Activated CD4-positive, alpha-beta T cell treated with anti-CD3 and anti-CD28 coated beads for 48 hours (primary cell): ENCODE results near the gene MTARC2.
"Not testable (repeated sequence)": the region's sequence is repeated elsewhere in the genome, so short reads cannot be mapped to it uniquely, and the experiment has no call there.

Experiments used
- DNase-seq: peaks from one replicate; pipeline ENCODE4 v3.0.0-alpha.2; 2020

MTARC2 gene

DNA sequence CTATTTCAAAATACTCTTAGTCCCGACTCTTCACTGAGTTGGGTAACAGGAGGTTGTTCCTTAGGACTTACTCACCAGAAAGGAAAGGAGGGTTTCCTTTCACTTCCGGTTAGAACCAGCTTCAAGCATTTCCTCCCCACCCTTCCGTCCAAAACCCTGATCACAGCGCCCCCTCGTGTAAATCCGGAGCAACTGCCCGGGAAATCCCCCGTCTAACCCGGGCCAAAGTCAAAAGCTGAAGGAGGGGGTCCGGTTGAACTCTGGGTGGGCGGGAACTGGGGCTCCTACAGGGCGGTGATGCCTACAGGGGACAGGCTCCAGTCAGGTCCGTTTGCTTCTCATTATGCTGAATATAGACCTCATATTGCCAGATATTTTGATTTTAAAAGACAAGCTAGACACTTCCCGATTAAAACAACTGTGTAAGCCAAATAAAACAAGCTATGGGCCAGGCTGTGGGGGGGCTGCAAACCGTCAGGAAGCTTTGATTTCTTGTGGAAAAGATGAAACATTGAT is 15.0 kb upstream of the MTARC2 start:
- peak; percentile 86 for DNase-seq

DNA sequence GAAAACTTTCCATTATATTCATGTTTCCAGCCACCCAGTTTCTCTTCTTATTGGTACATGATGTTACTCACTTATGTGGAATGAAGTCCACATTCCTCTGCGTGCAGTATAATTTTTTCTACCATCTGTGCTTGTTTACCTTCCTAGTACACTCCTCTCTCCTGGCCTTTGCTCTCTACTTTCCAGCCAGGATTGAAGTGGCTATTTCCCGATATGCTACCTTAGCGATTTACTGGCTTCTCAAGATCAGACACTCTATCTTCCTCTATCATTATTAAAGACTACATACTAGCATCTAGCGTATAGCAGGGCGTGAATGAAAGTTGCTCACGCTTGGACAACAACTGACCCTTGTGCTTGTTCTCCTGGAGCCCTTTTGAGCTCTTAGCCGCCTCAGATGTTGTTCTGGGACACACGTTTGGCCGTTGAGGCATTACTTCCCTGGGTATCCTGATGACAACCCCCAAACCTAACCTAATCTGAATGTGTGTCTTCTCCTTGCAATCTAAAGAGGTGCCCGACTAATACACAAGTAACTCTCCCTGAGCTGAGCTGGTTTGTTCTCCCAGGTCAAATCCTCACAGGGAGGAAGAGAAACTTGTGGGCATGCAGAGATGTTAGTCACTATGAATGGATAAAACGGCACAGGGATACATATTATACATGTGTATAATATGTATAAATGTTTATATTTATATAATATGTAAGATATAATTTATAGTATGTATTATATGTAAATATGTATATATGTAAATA is 13.4 kb upstream of the MTARC2 start:
- DNase-seq: no peak

DNA sequence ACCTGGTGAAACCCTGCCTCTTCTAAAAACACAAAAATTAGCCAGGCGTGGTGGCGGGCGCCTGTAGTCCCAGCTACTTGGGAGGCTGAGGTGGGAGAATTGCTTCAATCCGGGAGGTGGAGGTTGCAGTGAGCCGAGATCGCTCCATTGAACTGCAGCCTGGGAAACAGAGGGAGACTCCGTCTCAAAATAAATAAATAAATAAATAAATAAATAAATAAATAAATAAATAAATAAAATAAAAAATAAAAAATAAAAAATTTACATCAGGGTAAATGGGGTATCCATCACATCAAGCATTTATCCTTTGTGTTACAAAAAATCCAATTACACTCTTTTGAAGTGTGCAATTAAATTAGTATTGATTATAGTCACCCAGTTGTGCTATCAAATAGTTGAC is 11.8 kb upstream of the MTARC2 start:
- not testable (repeated sequence) for DNase-seq

DNA sequence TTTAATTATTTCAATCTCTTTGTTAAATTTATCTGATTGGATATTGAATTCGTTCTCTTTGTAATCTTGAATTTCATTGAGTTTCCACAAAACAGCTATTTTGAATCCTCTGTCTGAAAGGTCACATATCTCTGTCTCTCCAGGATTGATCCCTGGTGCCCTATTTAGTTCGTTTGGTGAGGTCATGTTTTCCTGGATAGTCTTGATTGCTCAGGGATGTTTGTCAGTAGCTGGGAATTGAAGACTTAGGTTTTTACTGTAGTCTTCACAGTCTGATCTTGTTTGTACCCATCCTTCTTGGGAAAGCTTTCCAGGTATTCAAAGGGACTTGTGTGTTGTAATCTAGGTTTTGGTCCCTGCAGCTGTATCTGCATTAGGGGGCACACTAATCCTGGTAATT is 6.8 kb upstream of the MTARC2 start:
- DNase-seq: no peak

DNA sequence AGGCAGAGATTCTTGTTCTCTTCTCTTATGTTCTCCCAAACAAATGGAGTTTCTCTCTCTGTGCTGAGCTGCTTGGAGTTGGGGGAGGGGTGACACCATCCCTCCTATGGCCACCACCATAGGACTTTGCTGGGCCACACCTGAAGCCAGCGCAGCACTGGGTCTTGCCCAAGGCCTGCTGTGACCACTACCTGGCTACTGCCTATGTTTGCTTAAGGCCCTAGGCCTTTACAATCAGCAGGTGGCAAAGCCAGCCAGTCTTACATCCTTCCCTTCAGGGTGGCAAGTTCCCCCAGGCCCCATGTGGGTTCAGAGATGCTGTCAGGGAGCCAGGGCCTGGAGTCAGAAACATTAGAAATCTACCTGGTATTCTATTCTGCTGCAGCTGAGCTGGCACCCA is 6.3 kb upstream of the MTARC2 start:
- no peak for DNase-seq

DNA sequence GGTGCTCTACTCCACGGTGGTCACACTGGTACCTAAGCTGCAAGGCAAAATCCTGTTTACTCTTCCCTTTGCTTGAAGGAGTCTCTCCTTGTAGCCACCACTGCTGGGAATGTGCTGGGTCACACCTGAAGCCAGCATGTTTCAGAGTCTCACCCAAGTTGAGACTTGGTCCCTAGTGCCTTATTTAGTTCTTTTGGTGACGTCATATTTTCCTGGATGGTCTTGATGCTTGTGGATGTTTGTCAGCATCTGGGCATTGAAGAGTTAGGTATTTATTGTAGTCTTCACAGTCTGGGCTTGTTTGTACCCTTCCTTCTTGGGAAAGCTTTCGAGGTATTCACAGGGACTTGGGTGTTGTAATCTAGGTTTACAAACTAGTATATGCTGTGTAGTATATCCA is 5.6 kb upstream of the MTARC2 start:
- no peak for DNase-seq

DNA sequence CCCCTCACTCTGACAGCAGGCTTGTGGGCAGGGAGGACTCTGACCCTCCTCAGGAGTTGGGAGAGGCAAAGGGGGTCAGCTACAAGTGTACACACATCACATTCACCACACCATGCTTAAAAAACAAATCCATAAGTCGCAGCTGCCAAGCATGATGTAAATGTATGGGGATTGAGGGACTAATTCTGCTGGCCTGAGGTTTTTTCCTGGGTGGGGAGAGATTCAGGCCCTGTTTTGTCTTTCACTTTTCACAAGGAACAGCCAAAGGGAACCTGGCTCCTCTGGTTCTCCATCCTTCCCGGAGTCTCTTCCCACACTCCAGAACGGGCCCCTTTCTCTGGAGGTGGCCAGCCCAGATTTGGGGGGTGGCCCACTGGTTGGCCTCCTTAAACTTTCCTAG is 1.3 kb upstream of the MTARC2 start:
- DNase-seq: no peak

DNA sequence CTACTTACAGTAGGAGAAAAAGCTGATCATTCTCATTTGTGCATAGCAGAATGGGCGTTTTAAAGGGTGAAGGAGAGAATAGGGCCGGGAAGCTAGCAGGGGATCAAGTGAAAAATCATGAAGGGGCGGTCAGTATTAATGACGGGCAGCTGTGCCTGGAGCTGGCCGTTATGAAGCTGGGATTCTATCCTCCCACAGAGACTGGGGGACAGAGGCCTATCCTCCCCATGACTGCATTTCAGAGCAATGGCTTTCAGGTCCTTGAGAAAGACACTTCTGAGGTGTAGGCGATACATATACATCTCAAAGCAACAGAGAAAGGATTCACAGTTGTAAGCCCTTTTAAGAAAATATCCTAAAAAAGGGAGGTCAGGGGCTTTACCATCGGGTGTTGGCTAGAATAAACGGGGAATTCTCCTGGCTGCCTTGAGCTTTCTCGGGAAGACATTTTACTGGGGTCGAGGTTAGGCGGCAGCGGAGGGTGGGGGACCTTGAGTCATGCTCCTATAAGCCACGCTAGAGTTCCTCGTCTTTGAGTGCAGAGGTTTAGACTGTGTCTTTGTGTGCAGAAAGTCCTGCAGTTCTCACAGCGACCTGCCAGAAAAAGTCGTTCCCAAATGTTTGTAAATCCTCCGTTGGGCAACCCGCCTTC is 559 bp upstream of the MTARC2 start:
- DNase-seq: no peak

DNA sequence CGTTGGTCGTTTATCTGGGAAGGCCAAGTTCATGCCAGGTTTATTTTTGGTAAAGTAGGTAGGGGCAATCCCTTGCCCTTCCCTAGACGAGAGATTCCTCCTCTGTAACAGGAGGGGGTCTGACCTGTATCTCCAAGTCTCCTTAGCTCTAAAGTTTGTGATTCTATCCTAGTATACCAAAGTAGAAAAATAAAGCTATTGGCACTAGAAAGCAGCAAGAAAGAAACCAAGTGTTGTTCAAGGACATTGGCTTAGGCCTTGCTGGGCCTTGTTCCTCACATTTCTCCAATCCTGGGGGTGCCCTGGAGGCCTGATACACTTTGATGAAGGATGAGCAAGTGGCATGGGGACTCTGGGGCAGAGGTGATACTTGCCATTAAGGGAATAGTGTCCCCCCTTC is 814 bp downstream of the MTARC2 start:
- no peak for DNase-seq

DNA sequence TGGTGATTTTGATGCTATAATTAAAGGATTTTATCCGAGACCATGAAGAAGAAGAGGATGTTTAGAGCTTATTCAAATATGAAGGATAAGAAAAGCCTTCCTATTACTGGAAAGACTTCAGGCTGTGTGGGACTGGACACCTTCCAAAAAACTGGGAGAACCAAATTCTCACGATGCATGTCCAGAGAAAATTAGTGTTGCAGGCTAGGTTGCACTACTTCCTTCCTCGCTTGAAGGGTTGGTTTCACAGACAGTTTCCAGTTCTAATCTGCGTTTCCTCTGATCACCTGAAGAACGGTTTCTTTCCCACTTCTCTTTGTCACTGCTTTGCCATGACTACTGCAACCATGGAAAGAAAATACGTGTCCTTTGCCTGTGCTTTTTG is 2.0 kb downstream of the MTARC2 start:
- DNase-seq: no peak

DNA sequence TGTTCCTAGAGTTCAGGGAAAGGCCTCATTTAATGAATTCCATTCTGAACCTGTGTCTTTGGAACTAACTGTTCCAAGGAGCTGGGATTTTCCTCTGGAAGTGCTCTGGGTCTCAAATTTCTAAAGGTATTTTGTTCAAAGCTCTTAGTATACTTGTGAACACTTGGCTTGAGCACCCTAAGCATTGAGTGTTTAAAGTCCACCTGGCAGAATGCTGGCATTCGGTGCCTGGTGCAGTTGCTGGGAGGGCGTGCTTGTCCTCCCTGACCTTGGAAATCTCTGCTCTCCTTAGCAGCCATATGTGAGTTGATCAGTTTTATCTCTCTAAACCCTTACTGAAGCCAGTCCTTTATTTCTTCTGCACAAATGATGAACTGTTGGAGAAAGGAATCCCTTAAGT is 3.0 kb downstream of the MTARC2 start:
- no peak for DNase-seq

DNA sequence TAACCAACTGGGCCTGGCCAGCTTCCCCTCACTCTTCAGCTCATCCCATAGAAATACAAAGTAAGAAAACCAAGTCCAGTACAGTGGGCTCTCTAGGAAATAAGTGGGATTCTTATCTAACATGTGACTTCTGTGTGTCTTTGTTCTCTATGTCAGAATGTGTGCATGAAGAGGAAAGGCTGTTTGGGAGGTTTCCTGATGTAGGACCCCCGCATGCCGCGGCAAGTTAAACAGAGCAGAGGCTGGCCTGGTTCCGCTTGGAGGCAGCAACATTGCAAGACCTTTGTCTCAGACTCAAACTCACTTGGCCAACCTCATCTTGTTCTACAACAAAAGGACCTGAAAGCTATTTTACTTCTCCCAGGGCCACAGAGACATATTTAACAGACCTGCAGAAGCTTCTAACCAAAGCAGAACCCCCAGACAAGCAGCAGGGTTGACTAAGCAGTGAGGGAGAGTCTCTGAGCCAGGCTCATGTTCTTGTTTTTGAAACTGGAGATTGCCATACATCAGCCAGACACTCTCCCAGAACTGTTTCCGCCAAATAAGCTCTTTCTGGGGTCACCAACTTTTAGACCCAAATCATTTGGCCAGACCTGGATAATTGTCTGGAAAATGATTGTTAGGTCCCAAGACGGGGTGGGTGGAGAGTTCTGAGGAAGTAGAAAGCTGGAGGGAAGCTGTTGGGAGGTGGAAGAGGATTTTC is 6.2 kb downstream of the MTARC2 start:
- DNase-seq: no peak

DNA sequence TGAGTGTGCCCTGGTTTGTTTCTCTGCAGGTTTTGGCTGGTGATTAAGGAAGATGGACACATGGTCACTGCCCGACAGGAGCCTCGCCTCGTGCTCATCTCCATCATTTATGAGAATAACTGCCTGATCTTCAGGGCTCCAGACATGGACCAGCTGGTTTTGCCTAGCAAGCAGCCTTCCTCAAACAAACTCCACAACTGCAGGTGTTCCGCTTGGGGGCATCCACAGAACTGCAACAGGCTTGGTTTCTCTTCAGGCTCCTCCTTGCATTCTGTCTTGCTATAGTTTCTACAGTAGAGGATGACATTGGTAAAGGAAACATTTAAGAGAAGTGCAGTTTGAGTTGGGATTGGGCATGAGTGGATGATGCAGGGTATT is 6.8 kb downstream of the MTARC2 start:
- no peak for DNase-seq

DNA sequence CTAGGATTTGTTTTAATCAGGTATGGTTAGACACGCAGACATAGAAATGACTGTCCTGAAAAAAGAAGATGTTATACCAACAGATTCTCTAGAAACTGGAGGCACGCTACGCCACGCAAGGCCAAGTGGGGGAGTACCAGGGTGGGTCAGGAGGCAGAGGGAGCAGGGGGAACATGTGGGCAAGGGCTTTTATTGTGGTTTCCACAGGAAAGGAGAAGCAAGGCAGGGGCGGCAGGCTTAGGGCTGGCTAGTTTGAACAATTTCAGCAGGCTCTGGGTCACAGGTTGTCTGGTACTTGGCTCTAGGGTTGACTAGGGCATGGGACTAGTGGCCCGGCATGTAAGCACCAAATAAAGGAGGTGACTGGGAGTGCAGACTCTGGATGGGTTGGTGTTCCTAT is 7.2 kb downstream of the MTARC2 start:
- DNase-seq: no peak

DNA sequence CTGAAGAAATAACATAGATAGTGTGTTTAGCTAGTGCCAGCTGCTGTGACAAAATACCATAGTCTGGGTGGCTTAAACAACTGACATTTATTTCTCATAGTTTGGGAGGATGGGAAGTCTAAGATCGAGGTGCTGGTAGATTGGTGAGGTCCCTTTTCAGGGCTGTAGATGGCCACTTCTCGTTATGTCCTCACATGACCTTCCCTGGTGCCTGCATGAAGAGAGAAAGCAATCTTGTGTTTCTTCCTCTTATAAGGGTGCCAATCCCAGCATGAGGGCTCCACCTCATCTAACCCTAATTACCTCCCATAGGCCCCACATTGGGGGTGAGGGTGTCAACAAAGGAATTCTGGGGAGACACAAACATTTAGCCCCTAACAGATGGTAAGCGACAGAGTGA is 9.3 kb downstream of the MTARC2 start:
- no peak for DNase-seq

DNA sequence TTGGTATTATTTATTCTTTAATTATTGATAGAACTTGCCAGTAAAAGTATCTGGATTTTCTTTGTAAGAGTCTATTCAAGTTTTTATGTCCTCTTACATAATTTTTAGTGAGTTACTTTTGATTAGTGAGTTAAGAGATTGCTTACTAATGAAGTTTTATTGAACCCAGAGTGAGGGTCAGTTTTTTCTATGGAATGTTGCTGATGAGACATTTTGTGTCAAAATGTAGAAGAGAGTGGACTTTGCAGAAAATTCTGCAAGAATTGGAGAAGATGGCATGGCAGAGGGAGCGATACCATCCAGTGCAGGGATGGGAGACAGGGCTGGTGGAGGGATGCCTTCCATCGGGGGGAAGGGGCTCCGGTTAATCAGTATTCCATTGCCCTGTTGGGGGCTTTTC is 11.0 kb downstream of the MTARC2 start:
- DNase-seq: no peak

DNA sequence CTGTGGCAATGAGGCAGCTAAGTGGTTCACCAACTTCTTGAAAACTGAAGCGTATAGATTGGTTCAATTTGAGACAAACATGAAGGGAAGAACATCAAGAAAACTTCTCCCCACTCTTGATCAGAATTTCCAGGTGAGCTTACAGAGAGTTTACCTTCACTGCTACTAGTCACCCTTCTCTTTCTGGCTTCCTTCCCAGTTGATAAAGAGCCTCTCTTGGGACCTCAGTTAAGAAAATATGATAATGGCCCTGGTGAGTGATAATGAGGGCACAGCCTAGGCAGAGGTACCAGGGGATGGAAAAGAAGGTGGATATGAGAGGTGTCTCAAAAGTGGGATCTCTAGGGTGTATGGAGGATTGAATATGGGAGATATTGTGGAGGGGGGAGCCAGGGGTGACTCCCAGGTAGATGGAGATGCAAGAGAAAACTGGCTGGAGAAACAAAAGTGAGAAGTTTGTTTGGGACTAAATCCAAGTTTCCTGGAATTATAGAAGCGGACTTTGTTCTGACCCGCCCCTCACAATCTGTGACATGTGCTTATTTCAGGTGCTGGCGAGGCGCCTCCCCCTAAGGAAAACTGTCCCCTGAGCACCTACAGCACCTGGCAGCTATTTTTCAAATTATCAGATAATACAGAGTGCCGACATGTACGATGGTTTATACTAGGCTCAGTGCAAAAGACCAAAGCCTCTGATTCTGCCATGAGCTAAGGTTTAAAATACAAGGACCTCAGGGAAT is 13.7 kb downstream of the MTARC2 start:
- no peak for DNase-seq

DNA sequence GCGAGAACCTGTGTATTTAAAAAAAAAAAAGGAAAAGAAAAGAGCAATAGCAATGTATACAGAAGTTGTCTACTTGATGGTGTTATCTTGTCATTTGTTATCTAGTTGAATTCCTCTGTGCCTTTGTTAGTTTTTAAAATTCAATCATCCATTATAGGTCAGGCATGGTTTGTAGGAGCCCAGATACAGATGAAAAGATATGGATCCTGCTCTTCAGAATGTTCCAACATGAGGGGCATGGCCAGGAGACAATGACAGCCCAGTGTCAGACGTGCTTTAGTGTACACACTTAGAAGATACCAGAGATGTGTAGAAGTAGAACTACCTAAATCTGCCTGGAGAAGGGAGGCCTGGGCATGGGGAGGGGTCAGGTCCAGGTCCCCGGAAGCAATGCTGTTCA is 16.6 kb downstream of the MTARC2 start:
- no peak for DNase-seq

DNA sequence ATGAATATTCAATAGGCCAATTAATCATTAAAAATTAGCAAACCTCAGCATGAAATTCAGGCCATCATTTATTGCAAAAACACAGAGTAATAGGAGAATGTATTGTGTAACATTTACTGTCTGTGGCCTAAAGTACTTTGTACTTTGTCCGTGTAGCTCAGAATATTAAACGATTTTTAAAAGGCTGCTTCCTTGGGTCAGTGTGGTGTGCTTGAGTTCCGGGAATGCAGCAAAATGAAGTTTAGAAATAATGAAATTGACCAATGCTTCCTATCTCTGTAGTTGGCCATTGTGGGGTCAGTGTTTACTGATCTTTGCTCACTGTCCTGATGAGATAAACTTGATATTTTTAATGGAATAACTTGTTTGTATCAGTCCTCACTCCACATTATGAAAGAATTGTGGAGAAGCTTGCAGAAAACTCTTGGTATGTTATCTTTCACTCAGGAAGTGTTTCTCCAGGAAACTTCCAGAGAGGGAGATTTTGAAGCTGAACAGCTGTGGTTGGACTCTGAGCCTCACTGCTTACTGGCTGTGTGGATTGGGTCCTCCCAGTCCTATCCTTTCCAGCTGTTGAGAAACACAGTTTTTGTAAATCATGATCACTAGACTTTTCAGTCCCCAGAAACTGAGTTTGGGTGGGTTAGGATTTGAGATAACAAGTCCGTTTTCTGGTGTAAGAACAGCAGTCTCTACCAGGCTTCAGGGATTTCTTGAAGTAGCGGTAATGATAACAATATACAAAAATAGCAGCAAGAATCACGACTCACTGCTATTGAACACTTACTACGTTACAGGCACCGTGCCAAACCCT is 19.4 kb downstream of the MTARC2 start:
- no peak for DNase-seq

DNA sequence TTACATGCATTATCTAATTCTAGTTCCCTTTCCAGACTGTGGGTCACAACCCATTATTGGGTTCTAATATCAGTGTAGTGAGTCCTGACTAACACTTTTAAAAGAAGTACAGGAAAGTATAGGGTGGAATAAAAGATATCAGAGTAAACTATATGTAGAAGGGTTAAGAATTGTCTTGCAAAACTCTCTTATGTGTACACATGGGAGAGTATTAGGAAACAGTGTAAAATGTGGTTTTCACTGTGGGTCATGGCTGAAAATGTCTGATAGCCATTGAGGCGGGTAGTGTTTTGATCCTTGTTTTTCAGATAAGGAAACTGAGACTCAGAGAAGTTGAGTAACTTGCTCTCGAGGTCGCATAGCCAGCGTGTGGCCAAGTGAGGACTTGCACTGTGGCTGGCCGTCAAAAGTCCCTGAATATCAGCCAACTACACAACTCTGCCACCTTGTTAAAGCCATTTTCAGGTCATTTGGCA is 20.0 kb downstream of the MTARC2 start:
- DNase-seq: no peak

DNA sequence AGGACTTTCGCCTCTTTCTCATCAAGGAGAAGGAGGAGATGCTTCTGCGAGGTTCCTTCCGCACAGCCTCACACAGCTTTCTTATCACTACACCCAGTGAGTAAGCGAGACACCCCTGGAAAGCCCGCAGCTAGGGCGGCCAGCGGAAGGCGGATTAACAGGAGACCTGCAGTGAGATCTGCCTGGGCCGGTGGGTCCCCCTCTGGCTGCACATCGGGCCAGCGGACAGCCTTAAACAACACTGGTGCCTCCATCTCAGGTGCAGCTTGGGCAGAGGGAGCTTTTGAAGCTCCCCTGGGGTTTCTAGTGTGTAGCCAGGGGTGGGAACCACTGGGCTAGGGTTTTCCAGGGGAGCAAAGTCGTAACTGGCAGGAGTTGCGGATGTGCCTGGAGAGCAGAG is 21.1 kb downstream of the MTARC2 start:
- DNase-seq: no peak

DNA sequence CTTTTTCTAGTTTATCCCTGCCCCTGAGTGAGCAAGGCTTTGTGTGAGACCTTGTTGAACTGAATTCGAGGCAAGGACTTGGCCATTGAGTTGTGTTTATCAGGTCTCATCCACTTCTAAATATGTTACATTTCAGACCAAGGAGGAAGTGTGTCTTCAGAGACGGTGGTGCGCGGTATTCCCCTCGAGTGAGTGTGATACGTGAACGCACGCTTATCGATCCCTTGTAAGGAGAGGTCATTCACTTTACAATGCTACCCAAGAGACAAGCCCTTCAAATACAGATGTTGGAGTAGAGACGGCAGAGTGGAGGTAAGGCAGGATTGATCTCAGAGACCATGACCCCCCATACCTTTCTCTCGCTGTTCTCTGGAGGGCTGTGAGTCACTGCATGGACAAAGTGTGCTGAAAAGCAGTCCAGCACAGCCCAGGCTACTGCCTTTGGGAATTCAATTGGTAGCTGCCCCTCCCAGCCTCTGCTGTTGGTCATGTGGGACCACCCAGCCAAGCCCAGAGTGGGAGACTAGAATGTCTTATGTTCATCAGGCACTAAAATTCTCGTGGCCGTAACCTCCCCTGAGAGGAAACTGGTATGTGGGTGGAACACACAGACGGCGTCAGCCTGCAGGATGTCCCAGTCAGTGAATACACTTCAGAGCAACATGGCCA is 22.3 kb downstream of the MTARC2 start:
- DNase-seq: no peak
